Prostate gland (tissue), 2 donors: ENCODE measurements around the gene KCNJ2.

Experiments used
- CTCF ChIP-seq, 4 experiments: fragments of 200-600 bp in 2 of 4; fragments of 450-650 bp in 2 of 4; sonication (generic) in 2 of 4; IDR thresholded peaks; 1 replicate in 3 of 4; 2 replicates in 1 of 4; pipeline ENCODE4 v1.5.1; 2016 to 2019; ENCODE audit warnings: antibody characterized with exemption in 4 of 4, mild to moderate bottlenecking in 2 of 4, moderate library complexity in 2 of 4
- POLR2A ChIP-seq: fragments of 450-650 bp; IDR thresholded peaks from one replicate; pipeline ENCODE4 v1.6.1; 2016; ENCODE audit warnings: antibody characterized with exemption, mild to moderate bottlenecking
- POLR2AphosphoS5 ChIP-seq: sonication (generic); formaldehyde crosslinking; IDR thresholded peaks from one replicate; pipeline ENCODE4 v1.6.1; 2017; ENCODE audit warnings: antibody characterized with exemption

GRCh38 chr17:70181866-70182265, 12.5 kb downstream of the KCNJ2 start:
- no peak for TF ChIP-seq POLR2AphosphoS5
- no peak for TF ChIP-seq CTCF (IDR thresholded peaks at IDR 0.05)
- no peak for TF ChIP-seq POLR2A
